ENCODE data around the gene TGFB1I1.
"Not testable (repeated sequence)": the region's sequence is repeated elsewhere in the genome, so short reads cannot be mapped to it uniquely, and the experiment has no call there.

Gene TGFB1I1

DNA sequence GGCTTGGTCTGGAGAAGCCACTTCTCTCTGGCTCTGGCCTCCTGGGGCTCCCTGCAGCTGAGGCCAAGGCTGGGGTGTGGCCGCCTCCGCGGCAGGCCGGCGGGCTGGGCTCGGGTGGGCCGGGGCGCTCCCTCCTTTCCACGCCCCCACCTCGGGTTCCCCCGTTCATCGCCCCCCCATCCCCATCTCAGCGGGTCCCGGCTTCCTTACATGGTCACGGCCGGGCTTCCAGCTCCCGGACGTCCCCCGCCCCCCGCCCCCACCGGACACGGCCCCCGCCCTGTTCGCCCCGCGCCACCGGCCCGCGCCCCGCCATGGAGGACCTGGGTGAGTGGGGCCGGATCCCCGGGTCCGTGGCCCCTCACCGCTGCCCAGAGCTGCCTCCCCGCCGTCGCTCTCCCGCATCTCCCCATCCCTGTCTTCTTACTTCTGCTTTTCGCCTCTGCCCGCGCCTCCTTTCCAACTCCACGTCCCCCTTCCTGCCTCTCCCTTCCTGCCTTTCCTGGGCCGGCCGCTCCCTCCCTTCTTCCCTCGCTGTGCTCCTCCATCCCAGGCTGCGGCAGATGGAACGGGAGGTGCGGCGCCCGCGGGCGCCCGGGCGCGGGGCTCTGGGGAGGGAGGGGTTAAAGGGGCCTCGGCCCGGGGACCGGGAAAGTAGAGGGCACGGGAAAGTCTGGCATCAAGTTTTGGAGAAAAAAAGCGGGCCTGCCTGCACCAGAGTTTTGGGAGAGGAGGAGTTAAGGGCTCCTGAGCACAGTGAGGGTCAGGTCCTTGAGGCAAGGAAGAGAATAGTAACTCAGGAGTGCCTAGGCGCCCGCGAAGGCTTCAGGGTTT is at the start of gene TGFB1I1:
TSS of gene TGFB1I1 (plus strand) at position 278 of the 834 bp plus-strand sequence. CDS start at position 315, 37 bp downstream.
- DNase-seq (ENCODE audit: low read depth) = no peak

DNA sequence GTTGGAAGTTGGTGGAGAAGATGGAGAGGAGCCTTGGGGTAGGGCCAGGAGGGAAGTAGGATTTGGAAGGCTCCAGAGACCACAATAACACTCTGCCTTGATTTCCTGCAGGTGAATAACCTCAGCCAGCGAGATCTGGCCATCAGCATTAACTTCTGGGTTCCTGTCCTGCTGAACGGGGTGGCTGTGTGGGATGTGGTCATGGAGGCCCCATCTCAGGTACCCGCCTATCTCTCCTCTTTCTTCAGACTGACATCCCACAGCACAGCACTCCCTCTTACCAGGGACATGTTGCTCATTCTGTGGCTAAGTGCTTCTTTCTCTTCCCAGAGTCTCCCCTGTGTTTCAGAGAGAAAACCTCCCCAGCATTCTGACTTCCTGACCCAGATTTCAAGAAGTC is 48.7 kb upstream of the TGFB1I1 start:
- no peak for DNase-seq (ENCODE audit: low read depth)

DNA sequence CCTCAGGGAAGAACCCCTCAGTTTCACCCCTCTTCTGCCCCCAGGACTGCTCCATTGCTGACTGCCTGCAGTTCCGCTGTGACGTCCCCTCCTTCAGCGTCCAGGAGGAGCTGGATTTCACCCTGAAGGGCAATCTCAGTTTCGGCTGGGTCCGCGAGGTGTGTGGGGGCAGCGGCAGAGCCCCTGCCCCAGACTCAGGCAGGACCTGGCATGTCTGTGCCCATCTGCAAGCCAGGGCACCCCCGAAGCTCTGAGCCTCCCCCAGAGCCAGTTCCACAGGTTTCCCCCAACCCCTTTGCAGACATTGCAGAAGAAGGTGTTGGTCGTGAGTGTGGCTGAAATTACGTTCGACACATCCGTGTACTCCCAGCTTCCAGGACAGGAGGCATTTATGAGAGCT is 48.2 kb upstream of the TGFB1I1 start:
- no peak for DNase-seq (ENCODE audit: low read depth)

DNA sequence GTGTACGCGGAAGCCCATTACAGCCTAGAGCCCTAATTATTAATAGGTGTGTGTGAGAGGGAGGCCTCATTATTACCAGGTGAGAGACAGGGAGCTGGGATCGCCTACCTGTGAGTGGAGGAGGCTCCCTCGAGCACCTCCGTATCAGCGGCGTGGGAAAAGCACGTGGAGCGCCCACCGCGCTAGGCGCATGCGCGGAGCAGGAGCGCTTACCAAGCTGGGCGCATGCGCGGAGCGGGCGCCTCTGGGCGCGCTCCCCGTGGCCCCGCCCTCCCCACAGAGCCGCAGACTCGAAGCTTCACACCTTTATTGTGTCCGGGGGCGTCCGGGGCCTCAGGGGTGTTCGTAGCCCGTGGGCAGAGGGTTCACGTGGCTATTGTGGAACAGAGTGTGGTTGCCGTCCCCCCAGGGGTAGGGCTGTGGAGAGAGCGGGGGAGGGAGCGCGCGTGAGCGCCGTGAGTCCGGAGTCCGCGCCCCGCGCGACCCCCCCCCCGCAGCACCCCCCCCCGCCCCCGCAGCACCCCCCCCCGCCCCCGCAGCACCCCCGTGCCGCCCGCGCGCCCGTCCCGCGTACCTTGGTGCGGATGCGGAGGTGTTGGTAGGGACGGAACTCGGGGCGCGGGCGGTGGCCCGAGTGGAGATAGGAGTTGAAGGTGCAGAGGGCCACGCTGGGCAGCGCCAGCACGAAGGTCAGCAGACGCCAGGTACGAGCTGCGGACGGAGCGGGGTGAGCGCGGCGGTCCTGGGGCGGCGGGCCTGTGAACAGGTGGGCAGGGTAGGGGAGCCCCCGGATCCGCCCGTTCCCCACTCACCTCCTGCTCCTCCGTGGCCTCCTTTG is 44.3 kb upstream of the TGFB1I1 start:
- peak; percentile 51 for DNase-seq (ENCODE audit: low read depth)

DNA sequence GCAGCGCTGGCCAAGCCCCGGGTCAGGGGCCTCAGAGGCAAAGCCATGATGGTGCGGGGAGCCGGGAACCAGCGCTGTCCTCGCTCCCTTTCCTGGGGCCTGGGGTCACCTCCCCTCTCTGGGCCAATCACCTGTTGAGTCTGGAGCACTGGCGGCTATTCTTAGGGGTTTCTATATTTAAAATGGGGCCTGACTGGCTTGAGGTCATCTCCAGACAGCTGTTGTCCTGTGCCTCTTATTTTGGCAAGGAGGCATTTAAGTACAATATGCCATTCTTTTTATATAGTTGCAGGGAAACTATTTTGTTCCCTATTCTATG is 43.7 kb upstream of the TGFB1I1 start, which contains the start of gene COX6A2:
TSS of gene COX6A2 (minus strand) at position 82 of the 319 bp plus-strand sequence. CDS start at position 47, 35 bp downstream.
- no peak for DNase-seq (ENCODE audit: low read depth)

DNA sequence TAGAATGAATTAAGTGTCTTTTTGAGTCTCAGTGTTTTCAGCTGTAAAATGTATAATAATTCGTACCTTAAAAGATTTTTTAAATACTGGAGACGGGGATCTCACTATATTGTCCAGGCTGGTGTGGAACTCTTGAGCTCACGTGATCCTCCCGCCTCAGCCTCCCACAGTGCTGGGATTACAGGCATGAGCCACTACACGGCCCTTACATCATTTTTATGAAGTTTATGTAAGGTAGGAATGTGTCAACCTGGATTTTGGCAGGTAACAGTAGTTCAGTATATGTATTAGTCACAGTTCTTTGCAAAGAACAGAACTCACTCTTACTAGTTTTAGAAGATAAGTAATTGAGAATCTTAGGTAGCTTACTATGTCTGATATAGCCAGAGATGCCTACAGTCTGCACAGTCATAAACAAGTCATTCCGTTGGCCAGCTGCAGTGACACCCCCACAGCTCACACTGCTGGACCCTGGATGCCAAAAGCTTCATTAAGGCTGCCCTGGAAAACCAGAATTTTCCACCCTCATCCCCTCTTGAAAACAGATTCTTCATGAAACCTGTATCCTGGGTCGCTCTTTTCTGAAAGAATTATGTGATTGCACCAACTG is 43.2 kb upstream of the TGFB1I1 start:
- no peak for DNase-seq (ENCODE audit: low read depth)

DNA sequence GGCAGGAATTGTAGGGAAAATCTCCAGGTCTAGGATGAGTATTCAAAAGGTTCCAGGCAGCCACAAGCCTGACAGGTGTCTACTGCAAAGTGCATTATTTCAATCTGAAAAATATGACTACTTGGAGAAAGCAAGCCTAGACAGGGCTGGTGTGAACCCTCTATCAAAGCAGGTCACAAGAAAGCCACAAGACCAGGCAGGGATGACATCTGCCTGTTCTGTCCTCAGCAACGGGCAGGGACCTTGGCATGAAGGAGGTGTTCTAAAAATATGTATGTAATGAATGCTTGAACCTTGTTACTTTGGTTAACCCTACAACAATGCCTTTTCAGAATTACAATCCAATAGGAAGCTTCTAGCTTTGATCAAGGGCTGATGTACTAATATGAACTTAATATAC is 42.6 kb upstream of the TGFB1I1 start:
- no peak for DNase-seq (ENCODE audit: low read depth)

DNA sequence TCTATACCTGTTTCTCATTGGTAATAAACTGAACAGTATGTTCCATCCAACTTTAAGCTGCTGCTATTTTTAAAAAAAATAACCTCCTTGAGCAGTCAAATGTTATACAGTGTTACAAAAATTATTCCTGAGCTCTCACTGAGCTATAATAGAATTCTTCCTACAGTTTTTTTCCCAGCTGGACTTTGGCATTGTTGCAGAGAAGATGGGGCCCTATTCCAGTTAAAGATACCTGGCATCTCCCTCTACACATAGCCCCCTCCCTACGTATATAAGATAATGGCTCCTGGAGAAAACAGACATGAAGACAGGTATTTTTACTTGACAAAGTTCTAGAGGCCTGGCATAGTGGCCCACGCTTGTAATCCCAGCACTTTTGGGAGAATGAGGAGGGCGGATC is 42.2 kb upstream of the TGFB1I1 start:
- DNase-seq (ENCODE audit: low read depth) = no peak

DNA sequence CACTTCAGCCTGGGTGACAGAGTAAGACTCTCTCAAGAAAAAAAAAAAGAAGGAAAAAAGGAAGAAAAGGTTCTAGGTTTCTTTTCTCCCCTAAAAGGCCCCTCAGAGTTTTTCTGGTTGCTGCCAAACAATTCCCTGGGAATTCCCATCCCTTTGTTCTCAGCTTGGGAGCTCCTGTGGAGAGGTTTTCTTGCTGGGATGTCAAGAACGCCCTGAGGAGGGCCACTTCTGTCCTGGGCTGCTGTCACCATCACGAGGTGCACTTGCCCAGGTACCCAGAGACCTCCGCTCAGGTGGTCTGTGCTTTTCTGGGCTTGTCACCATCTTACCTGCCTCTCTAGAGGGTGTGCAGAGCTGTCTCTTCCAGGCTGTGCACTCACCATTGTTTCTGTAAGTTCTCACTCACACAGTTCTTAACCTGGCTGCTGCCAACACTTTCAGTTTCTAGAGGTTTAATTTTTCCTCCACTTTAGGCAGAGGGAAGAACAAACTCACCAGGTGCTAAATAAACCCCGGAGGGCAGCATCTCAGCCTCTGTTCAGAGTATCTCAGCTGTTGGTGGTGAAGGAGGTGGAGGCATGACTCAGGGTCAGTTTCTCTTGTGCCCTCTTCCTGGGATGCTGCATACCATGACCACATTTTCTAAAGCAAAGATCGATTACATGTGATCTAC is 41.4 kb upstream of the TGFB1I1 start:
- no peak for DNase-seq (ENCODE audit: low read depth)

DNA sequence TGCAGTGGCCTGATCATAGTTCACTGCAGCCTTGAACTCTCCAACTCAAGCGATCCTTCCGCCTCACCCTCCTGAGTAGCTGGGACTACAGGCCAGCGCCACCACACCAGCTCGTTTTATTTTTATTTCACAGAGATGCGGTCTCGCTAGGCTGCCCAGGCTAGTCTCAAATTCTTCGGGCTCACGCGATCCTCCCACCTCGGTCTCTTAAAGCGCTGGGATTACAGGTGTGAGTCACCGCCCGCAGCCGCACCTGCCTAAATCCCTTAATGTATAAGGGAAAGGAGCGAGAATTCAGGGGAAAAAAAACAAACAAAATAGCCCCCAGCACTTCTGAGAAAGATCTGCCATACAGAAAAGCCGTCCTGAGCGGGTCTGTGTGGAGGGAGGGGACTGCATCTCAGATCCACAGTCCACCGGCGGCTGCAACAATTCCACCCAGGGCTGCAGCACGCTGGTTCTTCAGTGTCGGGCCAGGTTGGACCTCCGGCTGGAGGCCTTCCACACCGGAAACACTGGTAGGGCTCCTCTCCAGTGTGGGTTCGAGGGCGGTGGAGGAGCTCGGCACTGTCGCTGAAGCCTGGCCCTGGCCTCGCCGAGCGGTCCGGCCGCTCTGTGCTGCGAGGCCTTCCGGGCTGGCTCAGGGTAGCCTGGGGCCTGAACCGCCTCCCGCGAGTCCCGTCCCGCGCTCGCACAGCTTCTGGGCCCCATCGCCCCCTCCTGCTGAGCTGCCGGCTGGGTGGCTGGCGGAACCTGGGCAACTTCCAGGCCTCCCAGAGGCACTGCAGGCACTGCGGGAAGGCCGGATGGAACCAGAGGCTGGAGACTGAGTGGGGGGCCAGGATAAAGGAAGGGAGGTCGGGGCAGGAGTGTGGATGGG is 36.4 kb upstream of the TGFB1I1 start:
- no peak for DNase-seq (ENCODE audit: low read depth)

DNA sequence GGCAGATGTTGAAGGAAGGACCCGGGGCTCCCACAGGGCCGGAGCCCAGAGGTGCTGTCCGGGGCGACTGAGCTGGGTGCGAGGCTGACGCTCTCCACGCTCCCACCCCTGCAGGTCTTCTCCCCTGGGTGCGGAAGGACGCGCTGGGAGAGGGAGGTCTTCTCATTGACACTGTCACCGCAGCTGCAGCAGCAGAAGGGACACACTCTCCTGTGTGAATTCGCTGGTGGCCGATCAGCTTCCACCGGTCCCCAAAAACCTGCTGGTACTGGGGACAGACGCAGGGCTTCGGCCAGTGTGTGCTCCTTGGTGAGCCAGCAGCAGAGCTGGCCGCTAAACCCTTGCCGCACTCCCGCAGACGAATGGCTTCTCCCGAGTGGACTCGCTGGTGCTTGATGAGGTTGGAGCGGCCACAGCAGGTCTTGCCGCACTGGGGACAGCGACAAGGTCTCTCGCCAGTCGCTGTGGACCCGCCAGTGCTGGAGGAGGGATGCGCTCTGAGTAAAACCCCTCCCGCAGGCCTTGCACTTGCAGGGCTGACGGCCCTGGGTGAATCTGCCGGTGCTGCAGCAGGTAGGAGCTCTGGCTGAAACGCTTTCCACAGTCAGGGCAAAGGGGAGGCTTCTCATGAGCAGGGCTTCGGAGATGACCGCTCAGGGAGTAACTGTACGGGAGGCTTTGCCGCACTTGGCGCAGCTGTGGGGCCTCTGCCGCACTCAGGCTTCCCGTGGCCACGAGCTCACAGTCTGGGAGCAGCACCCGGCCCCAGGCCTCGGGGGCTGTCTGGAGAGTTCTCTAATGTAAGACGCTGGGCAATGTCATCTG is 35.5 kb upstream of the TGFB1I1 start:
- DNase-seq (ENCODE audit: low read depth) = no peak

DNA sequence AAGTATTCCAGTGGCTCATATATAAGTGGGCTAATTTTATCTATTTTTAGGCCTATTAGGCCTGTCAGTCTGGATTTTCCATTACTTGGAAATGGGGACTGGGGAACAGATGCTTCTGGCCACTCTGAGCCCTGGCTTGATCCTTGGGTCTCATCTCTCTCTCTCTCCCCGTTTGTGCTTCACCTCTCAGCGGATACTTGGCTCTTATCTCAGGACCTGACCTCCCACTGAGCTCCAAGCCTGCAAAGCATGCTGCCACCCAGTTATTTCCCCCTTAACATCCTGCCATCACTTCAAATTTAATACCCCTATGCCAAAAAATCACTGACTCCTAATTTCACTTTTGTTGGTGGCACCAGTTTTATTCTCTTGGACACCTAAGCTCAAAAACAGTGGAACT is 33.5 kb upstream of the TGFB1I1 start:
- DNase-seq (ENCODE audit: low read depth) = no peak

DNA sequence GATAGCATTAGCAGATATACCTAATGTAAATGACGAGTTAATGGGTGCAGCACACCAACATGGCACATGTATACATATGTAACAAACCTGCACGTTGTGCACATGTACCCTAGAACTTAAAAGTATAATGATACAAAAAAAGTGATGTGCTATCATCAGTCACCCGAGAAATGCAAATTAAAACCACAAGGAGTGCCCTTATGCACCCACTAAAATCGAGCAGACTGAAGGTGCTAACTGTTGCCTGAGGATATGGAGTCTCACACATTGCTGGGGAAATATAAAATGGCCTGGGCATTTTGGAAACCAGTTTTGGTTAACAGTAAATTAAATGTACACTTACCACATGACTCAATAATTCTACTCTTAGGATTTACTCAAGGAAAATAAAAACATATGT is 32.9 kb upstream of the TGFB1I1 start:
- DNase-seq (ENCODE audit: low read depth) = not testable (repeated sequence)

DNA sequence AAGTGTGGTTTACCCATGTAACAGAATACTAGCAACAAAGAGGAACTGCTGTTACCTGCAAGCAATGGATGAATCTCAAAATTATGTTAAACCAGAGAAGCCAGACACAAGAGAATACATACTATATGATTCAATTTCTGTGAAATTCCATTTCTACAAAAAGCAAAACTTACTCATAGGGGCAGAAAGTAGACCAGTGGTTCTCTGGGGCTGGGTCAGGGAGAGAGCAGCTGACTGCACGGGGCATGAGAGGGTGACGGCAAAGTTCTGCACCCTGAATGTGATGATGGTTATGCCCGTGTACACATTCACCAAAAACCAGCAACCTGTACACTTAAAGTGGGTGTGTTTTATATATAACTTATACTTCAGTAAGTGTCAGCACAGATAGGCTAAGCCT is 32.4 kb upstream of the TGFB1I1 start:
- no peak for DNase-seq (ENCODE audit: low read depth)

DNA sequence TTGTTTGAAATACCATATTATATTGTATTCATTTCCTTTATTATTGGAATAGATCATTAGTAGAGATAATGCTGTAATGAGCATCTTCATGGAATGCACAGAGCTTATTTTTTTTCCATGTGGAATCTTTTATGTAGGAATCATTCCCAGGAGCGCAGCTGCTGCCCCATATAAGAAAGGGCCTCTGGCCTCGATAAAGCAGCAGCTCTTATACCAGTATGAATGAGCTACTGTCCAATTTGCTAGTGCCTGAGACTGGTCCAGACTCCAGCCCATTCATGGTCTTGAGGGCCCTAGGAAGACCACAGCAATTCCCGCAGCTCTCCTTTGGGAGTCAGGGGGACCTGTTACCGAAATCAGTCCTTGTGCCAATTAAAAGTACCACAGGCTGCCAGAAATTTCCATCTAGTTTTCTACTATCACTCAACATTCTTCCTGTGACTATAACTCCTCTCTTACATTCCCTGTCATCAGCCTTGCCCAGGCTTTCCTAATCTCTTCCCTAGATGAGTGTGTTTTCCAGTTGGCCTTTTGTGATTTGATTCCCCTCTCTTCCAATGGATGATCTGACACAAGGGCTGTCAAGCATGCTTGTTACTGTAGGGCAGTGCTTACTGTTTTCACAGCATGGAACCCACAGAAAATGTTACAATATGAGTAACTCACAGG is 31.3 kb upstream of the TGFB1I1 start:
- no peak for DNase-seq (ENCODE audit: low read depth)

DNA sequence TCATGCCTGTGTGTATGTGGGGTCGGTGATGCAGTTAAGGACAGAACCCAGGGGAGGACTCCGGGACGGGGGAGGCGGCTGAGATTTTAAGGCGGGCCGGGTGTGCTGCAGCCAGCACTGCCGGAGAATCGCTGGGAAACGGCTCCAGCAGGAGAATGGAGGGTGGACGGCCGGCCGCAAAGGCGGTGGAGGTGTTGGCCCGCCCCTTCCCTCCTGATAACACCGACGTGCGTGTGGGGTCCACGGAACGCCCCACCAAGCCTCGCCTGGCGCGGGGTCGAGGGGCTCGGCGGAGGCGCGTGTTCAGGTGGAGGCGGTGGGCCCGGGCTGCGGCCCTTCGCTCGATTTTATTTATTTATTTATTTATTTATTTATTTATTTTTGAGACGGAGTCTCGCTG is 30.0 kb upstream of the TGFB1I1 start:
- DNase-seq (ENCODE audit: low read depth) = no peak

DNA sequence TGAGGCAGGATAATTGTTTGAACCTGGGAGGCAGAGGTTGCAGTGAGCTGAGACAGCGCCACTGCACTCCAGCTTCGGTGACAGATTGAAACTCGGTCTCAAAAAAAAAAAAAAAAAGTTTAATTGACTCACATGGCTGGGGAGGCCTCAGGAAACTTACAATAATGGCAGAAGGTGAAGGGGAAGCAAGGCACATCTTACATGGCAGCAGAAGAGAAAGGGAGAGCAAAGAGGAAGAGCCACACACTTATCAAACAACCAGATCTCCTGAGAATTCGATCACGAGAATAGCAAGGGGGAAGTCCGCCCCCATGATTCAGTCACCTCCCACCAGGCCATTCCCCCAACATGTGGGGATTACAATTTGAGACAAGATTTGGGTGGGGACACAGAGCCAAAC is 26.0 kb upstream of the TGFB1I1 start:
- not testable (repeated sequence) for DNase-seq (ENCODE audit: low read depth)

DNA sequence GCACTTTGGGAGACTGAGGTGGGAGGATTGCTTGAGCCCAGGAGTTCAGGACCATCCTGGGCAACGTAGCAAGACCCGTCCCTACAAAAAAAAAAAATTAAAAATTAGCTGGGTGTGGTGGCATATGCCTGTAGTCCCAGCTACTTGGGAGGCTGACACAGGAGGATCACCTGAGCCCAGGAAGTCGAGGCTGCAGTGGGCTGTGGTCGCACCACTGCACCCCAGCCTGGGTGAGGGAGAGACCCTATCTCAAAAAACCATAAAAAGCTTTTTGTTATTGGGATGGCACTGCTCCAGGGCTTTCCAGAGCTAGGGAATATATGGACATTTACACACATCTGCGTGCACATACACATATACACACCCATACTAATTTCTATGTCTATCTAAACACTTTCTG is 20.8 kb upstream of the TGFB1I1 start:
- no peak for DNase-seq (ENCODE audit: low read depth)

DNA sequence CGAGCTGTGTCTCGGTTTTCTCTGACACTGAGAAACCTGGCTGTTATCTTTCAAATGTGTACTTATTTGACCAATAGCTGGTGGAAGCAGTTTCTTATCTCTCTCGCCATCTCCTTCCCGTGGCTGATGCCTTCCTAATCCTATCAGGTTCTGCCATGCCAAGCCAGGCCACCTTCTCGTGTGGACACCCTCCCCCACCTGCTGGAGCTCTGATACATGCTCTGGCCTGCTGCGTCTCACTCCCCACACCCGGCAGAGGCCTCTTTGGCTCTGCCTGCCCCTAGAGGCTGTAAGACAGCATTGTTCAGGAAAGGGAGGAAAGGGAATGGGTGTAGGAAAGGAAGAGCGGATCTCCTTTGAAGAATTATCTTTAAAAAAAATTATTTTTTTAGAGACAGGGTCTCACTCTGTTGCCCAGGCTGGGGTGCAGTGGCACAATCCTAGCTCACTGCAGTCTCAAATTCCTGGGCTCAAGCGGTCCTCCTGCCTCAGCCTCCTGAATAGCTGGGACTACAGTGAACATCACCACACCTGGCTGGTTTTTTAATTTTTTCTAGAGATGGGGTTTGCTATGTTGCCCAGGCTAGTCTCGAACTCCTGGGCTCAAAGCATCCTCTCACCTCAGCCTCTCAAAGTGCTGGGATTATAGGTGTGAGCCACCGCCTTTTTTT is 20.1 kb upstream of the TGFB1I1 start:
- DNase-seq (ENCODE audit: low read depth) = no peak

All from stimulated activated CD8-positive, alpha-beta memory T cell treated with anti-CD3 and anti-CD28 coated beads, Interleukin-12 subunit alpha, Interleukin-12 subunit beta, amount 100 ng/mL, for 1 hour (primary cell).